NCI-H2196 treated with DMSO at 0.1 percent for 48 hours (cell line): Measurements from ENCODE around the gene ANKRD63.

Source experiments
- DNase-seq: peaks from one replicate; lab custom pipeline; 2025; ENCODE audit not compliant: unreplicated experiment; lab: John Stamatoyannopoulos, UW

The ANKRD63 gene

DNA sequence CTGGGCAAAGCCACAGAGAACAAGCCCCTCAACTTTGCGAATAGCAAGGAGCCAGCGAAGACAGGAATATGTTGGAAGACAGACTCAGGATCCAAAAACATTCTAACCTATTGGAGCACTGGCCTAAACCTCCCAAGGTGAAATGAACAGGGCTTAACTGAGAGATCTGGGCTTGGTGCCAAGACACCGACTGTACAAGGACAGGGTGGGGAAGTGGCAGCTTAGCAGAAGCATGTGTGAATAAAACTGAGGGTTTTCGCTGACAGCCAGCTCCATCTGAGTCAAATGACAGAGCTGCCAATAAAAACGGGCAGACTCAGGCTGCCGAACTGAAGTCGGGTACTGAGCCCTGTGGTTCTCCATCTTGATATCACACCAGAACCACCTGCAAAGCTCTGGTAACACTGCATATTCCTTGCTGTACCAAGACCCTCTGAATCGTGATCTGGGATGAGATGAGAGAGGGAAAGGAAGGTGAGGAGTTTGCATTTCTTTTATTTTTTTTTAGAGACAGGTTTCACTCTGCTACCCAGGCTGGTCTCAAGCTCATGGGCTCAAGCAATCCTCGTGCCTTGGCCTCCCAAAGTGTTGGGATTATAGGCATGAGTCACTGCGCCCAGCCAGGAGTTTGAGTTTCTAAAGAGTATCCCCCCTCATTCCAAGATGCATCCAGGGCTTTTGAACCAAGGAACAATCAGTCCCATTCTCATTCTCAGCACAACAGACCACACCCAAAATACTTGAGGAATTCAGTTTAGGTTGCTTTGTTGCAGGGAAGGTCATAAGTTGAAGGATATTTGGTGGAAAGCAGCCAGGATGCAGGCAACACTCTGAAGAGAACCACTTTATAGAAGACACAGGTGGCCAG is 30.9 kb upstream of the ANKRD63 start:
- DNase-seq: no peak

DNA sequence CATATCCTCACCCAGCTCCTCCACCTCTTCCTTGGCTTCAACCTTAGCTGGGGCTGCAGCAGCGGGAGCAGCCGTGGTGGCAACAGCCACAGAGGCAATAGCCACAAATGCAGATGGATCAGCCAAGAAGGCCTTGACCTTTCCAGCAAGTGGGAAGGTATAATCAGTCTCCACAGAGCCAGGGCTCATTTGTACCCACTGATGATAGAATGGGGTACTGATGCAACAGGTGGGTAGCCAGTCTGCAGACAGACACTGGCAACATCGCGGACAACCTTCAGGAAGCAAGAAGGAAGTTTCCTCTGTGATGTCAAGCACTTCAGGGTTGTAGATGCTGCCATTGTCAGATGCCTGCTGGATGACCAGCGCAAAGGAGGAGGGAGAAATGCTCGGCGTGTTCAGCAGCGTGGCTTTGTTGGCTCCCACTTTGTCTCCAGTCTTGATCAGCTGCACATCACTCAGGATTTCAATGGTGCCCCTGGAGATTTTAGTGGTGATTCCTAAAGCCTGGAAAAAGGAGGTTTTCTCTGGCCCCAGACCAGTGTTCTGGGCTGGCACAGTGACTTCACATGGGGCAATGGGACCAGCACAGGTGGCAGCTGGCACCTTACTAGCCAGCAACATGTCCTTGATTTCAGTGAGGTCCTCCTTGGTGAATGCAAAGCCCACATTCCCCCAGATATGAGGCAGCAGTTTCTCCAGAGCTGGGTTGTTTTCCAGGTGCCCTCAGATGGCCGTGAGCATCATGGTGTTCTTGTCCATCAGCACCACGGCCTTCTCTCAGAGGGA is 29.7 kb upstream of the ANKRD63 start:
- no peak for DNase-seq

DNA sequence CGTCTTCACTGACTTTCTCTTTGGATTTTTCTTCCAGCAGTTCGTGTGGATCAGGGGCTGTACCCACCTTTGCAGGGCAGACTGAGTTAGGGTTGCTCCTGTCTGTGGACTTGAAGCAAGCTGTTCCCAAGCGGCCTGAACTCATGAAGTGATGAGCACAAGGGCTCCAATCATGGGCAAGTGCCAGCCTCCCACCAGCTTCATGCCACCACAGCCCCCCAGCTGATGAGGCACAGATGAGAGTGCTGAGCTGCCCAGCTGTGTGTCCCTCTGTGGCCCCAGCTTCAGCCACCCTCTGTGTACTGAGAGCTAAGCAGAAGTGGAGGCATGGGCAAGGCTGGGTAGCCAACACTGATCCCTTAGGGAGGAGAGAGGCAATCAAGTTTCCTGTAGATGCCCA is 28.1 kb upstream of the ANKRD63 start:
- DNase-seq: no peak

DNA sequence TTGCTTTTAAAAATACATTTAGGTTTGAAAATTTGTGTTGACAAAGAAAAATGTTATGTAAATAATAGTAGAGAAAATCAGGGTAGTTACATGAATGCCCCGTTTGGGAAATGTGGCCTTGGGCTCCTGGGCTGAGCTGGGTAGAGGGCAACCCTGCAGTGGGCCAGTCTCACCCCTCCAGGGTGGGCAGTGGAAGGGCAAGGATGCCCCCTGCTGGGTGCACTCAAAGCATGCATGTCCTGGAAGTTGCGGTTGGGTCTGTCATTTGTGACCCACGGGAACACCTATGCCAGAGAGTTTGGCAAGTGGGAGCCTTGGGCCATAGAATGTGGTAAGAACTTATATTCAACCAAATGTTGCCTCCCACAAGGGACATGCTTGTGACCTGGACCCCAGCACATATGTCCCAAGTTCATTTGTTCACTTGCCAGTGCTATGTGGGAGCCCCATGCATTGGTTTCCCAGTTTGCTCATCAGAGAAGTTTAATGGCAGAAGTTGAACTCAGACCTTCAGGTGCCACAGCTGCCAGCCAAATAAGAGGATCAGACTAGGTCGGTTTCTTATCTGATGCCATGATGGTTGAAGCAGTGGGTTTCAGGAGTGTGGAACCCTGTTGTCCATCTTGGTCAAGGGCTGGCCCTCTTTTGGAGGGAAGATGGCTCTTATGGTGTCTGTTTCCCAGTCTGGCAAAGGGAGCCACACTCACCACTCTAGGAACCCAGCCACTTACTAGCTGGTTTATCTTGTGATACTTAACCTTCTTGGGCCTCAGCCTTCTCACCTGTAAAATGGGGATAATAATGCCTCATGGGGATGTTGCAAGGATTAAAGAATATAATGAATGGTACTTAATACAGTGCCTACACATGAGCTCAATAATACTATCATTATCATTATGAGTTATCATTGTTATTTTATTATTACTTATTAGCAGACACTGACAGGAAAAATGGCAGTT is 27.4 kb upstream of the ANKRD63 start:
- no peak for DNase-seq

DNA sequence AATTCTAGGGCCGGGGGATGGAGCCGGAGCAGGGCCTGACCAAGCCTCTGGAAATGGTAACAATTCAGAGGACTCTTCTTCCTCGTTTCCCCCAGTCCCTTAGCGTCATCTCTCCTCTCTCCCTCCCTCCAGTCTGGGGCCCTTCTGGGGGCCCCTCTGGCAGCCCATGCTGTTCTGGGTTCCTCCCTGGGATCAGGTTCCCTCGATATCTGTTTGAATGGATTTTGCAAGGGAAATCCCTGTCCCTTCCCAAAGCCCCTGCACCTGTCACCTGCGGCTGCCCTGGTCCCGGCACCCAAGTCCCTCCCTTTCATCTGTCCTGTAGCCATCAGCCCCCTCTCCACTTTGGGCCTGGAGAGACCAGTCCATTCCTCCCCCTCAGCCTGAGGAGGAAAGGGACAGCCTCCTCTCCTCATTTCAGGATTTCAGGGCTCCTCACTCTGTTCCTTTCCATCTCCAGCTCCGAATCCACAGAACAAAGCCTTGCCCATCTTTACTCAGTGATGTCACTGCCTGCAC is 26.5 kb upstream of the ANKRD63 start:
- DNase-seq: no peak

DNA sequence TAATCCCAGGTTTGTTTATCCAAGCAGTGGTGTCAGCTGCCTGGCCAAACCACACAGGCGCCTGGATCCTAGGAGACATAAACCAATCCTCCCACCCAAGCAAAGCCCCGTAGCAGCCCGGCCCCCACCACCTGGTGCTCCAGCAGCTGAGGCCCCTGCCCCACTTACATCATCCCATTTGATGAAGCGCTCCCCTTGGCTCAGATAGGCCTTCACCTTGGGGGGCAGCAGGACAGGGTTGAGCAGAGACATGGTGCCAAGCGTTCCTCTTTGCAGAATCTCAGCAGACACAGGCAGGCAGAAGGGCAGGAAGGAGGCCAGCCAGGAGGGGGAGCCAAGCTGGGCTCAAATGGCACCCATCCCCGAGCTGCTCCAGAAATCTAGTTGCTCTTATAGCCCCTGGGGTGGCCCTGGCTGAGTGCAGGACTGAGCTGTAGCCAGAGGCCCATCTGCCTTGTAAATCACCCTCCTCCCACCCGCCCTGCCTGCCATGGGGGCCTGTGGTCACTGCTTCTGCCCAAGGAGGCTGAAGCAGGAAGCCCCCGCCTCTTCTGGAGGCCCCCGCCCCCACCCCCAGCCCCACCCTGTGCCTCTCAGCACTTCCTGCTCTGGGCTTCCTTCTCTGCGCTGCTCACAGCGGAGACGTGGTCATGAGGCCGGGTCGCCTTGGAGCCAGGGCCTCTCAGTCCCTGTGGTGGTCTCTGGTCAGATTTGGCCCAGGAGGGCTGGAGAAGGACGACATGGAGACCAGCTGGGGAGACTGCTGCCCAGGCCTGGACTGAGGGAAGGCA is 24.8 kb upstream of the ANKRD63 start, which contains the start of gene PLCB2:
TSS of gene PLCB2 (minus strand) at position 515 of the 791 bp plus-strand sequence. CDS start at position 252, 263 bp downstream.
- no peak for DNase-seq

DNA sequence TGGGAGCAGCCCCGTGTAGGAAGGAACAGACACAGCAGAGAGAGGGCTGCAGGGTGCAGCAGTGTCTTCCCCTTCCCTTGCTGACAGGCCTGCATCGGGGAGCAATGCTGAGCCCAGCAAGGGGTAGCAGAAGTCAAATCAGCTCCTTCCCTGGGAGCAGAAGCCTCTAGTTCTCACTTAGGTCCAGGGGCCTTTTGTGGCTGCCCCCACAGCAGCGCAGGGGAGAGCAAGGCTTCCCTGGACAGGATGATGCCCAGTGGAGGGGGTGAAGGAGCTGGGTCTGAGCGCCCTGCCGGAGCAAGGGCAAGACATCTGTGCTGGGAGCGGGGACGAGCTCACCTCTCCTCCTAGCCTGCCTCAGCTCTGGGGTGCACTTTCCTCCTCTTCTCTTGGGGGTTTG is 24.0 kb upstream of the ANKRD63 start:
- DNase-seq: no peak

DNA sequence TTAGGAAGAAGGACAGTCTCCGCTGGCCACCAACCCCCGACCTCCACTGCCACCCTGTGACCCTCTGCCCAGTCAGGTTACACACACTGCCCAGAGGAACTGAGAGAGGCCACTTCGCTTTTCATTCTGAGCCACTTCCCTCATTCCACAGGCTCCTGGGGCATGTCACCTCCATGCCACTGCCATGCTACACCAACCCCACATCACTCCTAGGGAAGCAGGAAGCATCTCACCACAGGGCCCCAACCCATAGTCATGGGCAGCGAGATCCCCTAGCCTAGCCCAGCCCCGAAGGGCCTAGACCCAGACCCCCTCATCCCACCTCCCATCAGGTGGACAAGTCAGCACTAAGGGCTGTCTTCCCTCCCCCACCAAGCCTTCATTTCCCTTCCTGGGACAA is 23.5 kb upstream of the ANKRD63 start:
- DNase-seq: no peak

DNA sequence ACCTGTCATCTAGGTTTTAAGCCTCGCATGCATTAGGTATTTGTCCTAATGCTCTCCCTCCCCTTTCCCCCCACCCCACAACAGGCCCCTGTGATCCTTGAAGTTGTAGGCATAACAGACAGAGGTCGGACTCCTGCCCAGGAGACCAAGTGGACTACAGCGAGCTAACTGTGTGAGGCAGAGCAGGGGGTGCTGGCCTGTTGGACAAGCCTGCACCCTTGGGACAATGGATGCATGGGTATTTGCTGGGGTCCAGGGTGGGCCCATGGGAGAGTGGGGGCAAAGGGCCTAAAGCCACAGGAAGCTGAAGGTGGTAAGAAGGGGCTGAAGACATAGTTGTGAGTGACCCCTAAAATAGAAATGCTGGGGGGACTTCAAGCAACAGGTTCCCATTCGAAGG is 22.4 kb upstream of the ANKRD63 start:
- DNase-seq: no peak

DNA sequence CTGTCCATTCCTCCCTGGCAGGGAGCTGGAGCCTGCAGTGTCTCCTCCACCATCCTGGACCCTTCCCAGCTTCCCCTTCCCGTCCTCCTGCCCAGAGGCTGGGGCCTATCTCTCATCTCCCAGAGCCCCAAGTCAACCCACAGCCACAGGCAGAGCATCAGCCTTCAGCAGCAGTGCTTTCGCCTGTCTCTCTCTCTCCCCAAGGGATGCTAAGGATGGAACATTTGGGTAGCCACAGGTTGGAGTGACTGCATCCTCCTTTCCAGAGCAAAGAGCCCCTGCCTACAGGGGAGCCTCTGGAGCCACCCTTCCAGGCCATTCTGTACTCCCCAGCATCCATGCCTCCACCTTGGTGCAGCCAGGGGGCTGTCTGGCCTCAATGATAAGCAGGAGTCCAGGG is 20.7 kb upstream of the ANKRD63 start:
- DNase-seq: no peak

DNA sequence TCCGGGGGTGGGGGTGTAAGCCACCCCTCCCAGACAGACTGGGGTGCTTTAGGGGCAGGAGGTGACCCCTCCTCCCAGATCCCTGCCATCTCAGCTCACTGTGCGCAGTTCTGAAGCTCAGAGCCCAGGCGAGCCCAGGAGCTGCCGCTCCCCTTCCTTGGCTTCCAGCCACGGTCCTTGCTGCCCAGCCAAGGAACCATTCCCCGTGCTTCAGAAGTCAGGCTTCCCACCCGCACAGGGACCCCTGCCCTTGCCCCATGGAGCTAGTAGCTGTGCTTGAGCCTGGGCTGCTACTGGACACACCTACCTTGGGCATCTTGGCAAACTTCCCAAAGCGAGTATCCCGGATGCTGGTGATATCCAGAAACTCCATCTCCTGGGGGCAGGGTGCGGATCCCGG is 20.1 kb upstream of the ANKRD63 start:
- DNase-seq: no peak

DNA sequence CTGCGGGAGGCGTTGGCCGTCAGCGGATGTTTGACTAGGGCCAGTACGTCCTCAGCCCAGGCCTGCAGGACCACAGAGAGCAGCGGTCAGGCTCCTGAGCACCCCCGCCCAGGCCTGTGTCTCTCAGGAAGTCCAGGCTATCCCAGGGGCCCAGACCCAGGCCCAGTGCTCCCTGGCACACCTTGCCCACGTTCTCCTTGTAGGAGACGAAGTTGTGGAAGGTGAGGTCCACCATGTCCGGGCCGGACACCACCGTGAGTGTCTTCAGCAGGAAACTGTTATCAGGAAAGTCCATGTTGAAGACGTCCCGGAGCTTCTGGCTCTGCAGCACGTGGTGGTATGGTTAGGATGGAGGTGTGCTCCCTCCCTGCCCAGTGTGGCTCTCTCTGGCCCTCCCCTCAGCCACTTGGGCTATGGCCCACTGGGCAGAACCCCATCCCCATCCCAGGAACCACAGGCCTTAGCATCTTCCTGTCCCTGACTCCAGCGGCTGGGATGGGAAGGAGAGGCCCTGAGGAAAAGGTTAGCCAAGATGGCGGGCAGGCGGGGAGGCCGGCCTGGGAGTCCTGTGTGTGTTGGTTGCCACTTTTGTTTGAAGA is 19.5 kb upstream of the ANKRD63 start:
- no peak for DNase-seq

DNA sequence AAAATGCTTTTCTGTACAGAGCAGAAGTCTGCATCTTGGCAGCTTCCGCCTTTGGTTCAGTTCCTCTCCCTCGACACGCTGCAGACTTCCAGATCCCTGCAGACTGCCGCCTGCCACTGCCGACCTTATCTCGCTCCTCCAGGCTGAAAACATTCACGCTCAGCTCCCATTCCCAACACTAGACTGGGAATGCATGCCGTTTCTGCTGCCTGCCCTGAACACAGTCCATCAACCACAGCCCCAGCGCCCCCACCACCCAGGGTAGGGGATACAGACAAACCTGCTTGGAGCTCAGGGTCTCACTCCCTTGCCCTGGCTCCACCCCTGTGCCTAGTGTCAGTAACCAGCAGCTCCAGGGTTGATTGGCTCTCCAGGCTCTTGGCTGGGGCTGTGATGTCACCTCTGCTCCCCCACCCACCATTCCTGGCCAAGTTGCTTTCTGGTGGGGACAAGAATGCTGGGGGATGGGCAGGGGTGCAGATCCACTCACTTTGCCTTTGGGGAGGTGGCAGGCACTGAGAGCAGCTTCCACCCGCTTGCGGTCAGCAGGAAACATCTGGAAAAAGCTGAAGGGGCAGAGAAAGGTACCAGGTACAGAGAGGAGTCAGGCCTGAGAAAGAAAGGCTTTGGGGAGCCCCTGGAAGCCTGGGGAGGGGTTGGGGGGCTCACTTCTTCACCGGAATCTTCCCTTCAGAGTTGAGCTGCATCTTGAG is 18.8 kb upstream of the ANKRD63 start:
- no peak for DNase-seq

DNA sequence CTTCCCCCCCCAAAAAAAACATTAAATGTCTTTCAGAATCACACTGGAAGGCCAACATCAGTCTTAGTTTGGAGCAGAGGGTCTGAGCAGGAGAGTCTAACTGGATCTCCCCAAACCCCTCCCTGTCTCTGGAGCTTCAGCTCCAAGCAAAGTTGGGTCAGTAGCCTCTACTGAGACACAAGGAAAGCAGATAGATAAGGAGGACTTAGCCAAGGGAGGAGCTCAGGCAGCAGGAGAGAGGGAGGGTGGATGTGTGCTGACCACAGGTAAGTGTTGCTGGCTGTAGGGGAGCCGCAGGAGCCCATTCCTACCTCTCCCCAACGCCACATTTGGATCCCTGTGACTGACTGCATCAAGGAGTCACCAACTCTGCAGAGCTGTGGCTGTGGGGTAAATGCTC is 17.9 kb upstream of the ANKRD63 start:
- no peak for DNase-seq

DNA sequence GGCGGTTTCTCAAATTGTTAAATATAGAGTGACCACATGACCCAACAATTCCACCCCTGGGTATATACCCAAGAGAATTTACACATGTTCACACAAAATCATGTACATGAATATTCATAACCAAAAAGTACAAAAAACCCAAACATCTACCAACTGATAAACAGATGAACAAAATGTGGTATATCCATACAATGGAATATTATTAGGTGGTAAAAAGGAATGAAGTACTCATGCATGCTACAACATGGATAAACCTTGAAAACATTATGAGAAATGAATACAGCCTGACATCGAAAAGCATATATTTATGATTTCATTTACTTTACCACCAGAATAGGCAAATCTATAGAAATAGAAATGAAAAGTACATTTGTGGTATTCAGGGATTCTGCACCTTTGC is 17.5 kb upstream of the ANKRD63 start:
- no peak for DNase-seq

DNA sequence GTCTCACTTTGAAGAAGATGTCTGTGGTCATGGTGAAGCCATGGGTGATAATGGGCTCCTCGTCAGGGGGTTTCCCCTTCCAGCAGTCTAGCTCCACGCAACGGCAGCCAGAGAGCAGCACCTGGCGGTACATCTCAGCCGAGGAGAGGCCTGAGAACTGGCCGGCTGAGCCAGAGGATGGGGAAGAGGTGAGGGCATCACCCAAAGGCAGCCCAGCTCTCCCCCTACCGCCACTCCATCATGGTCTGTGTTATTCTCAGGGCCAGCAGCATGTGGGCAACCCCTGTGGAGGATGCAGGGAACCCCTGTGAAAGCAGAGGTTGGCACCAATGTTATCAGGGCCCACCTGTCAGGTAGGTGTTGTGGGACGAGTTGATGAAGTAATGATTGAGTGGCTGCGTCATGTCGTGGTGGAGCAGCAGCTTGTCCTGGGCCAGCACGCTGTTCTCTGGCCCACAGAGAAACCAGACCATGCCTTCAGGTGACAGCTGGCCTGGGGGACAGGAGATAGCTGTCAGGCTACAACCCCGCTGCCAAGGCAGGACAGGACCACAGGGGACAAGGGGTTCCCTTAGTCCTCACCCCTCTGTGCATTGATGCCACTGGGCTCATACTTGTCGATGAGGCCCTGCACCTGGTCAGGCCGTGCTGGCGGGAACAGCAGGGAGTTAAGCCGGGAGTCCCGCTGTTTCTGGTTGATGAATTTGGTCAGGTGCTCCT is 15.5 kb upstream of the ANKRD63 start:
- DNase-seq: no peak

DNA sequence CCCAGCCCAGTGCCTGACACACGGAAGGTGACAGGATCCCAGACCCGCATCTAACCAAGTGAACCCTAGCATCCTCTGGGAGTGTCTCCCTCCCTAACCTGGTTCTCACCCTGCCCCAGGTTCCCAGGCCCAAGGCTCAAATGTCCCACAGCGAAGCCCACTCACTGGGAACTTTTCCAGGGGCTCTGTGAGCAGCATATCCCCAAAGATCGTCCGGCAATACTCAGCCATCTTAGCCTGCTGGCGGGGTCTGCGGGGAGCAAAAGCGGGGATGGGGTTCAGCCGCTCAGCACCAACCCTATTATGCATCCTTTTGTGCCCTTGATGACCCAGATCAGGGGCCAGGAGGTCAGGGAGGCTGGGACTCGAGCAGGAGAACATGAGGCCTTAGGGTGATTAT is 14.5 kb upstream of the ANKRD63 start:
- no peak for DNase-seq

DNA sequence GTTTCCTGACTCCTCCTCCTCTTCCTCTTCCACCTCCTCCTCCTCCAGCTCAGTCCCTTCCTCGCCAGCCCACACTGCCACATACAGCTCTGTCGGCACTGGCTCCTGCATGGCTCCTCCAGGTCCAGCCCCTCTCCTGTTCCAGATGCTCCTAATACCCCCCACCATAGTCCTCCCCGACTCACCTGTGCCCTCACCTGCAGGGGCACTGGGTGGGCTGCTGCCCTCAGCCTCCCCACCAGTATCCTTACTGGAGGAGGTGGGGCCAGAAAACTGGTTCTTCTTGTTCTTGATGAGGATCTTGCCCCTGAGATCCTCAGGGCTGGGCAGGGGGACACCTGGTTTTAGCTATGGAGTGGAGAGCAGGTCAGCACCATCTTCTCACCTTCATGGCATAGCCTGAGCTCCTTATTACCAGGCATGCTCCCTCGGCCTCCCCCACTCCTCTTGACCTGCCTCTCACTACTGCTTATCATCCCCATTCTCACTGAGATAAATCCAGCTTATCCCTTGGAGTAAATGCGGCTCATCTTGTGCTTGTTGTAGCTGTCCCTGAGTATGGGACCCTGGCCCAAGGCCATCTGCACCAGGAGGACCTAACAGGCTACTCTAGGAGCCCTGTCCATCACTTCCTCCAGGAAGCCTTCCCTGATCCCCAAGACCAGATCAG is 13.8 kb upstream of the ANKRD63 start:
- DNase-seq: no peak
